ENCODE results near the gene COL4A2.

GRCh38 chr13:110411688-110412059 lies 104.6 kb downstream of the COL4A2 start:
- TF ChIP-seq CTCF (IDR thresholded peaks at IDR 0.05) (no peak), POLR2A (IDR thresholded peaks at IDR 0.05) (no peak)
